GM18907 (cell line): ENCODE results near the gene PLXNA2.

Experiments
- ATAC-seq: cut with Tn5 transposase; IDR thresholded peaks from one replicate; pipeline ENCODE4 v1.9.1; 2021; ENCODE audit warnings: mild to moderate bottlenecking, moderate library complexity; ENCODE audit not compliant: unreplicated experiment

The PLXNA2 gene

GRCh38 chr1:208122612-208123358, 121.4 kb downstream of the PLXNA2 start:
- no peak for ATAC-seq

- ATAC-seq, result no peak
Observed at GRCh38 chr1:208121813-208122364, 122.3 kb downstream of the PLXNA2 start.

GRCh38 chr1:208120431-208120790, 123.8 kb downstream of the PLXNA2 start:
- no peak for ATAC-seq

- no peak for ATAC-seq
Observed at GRCh38 chr1:208118841-208119606, 125.2 kb downstream of the PLXNA2 start.

GRCh38 chr1:208118306-208118705, 125.9 kb downstream of the PLXNA2 start:
- ATAC-seq, result no peak

- ATAC-seq, result no peak
Observed at GRCh38 chr1:208117826-208118225, 126.4 kb downstream of the PLXNA2 start.

- ATAC-seq, result no peak
Observed at GRCh38 chr1:208117409-208117808, 126.8 kb downstream of the PLXNA2 start.

GRCh38 chr1:208115924-208116640, 128.1 kb downstream of the PLXNA2 start:
- ATAC-seq, result no peak

GRCh38 chr1:208113011-208113410, 131.2 kb downstream of the PLXNA2 start:
- ATAC-seq, result no peak

- no peak for ATAC-seq
Observed at GRCh38 chr1:208112401-208112800, 131.8 kb downstream of the PLXNA2 start.

GRCh38 chr1:208111646-208112190, 132.5 kb downstream of the PLXNA2 start:
- ATAC-seq, result no peak

- no peak for ATAC-seq
Observed at GRCh38 chr1:208110296-208110695, 133.9 kb downstream of the PLXNA2 start.

- no peak for ATAC-seq
Observed at GRCh38 chr1:208108646-208109330, 135.4 kb downstream of the PLXNA2 start.

GRCh38 chr1:208108213-208108608, 136.0 kb downstream of the PLXNA2 start:
- ATAC-seq, result no peak

GRCh38 chr1:208107425-208108212, 136.6 kb downstream of the PLXNA2 start:
- ATAC-seq, result no peak

- no peak for ATAC-seq
Observed at GRCh38 chr1:208106218-208106617, 138.0 kb downstream of the PLXNA2 start.

GRCh38 chr1:208105756-208106155, 138.4 kb downstream of the PLXNA2 start:
- no peak for ATAC-seq

- no peak for ATAC-seq
Observed at GRCh38 chr1:208103597-208104513, 140.3 kb downstream of the PLXNA2 start.
